OCI-LY7 (cell line): ENCODE measurements around the gene IL1RAPL1. TPM values are rescaled to one million over a fixed set of nuclear protein-coding genes. Genes with fewer than 3 reads are reported as not detected.

ENCODE experiments used
- BruUV-seq: library from RNA; stranded (reverse); fragments of 400-500 nt; replicated peaks from 2 replicates; lab custom pipeline; 2021; lab: Mats Ljungman, UMichigan
- CTCF ChIA-PET: fragments of 300-600 bp; sonication (Branson Sonifier 250); formaldehyde crosslinking; loops from one replicate; lab custom pipeline; 2022; ENCODE audit warnings: antibody characterized with exemption; ENCODE audit not compliant: unreplicated experiment; lab: Charles Lee
- POLR2A ChIA-PET: fragments of 300-600 bp; sonication (Branson Sonifier 250); formaldehyde crosslinking; loops from one replicate; lab custom pipeline; 2022; ENCODE audit warnings: antibody characterized with exemption; lab: Charles Lee
- DNase-seq: peaks from one replicate; pipeline ENCODE4 v3.0.0-alpha.2; 2015; ENCODE audit warnings: low spot score
- H2AFZ ChIP-seq: fragments of 200-600 bp; sonication (generic), shearing (Covaris generic); 2 replicates; pipeline ENCODE4 v1.6.1; 2014; ENCODE audit warnings: mild to moderate bottlenecking, antibody characterized with exemption, low read length, moderate library complexity
- H3K27ac ChIP-seq: fragments of 200-600 bp; sonication (generic); 2 replicates; pipeline ENCODE4 v1.5.1; 2014; ENCODE audit warnings: mixed run types, low read depth, mild to moderate bottlenecking, moderate library complexity, low read length, inconsistent platforms; ENCODE audit not compliant: poor library complexity, severe bottlenecking
- H3K36me3 ChIP-seq: fragments of 200-600 bp; sonication (generic); 2 replicates; pipeline ENCODE4 v1.6.1; 2014; ENCODE audit warnings: mild to moderate bottlenecking, antibody characterized with exemption, low read length, moderate library complexity, mixed read lengths; ENCODE audit not compliant: insufficient read depth
- H3K4me1 ChIP-seq: fragments of 200-600 bp; sonication (generic); 2 replicates; pipeline ENCODE4 v1.5.1; 2014; ENCODE audit warnings: mild to moderate bottlenecking, low read length; ENCODE audit not compliant: insufficient read depth, poor library complexity, severe bottlenecking
- H3K4me2 ChIP-seq: fragments of 200-600 bp; sonication (generic); 2 replicates; pipeline ENCODE4 v1.6.1; 2014; ENCODE audit warnings: mild to moderate bottlenecking, low read length
- H3K4me3 ChIP-seq: fragments of 200-600 bp; sonication (generic); 2 replicates; pipeline ENCODE4 v1.5.1; 2014; ENCODE audit warnings: mild to moderate bottlenecking, low read depth, low read length; ENCODE audit not compliant: poor library complexity, severe bottlenecking
- H3K79me2 ChIP-seq: fragments of 200-600 bp; sonication (generic); 2 replicates; pipeline ENCODE4 v1.6.1; 2016; ENCODE audit warnings: low read depth, mild to moderate bottlenecking, low read length, moderate library complexity, mixed read lengths; ENCODE audit not compliant: insufficient read depth
- H3K9me2 ChIP-seq: fragments of 200-600 bp; sonication (generic); 2 replicates; pipeline ENCODE4 v1.6.1; 2016; ENCODE audit warnings: mild to moderate bottlenecking, low read length, mixed read lengths; ENCODE audit not compliant: insufficient read depth
- H3K9me3 ChIP-seq: fragments of 200-600 bp; sonication (generic); 2 replicates; pipeline ENCODE4 v1.6.1; 2014; ENCODE audit warnings: mild to moderate bottlenecking, mixed run types, low read length, mixed read lengths
- H4K20me1 ChIP-seq: fragments of 200-600 bp; sonication (generic); 2 replicates; pipeline ENCODE4 v1.6.1; 2014; ENCODE audit warnings: mild to moderate bottlenecking, antibody characterized with exemption, low read length, moderate library complexity, mixed read lengths; ENCODE audit not compliant: insufficient read depth
- CTCF ChIP-seq: fragments of 200-600 bp; sonication (generic); conservative IDR thresholded peaks from 2 replicates; pipeline ENCODE4 v1.5.1; 2014; ENCODE audit warnings: mild to moderate bottlenecking, antibody characterized with exemption, low read length, moderate library complexity, mixed read lengths
- EZH2phosphoT487 ChIP-seq: fragments of 200-600 bp; sonication (generic); IDR thresholded peaks from 2 replicates; pipeline ENCODE4 v1.6.1; 2018; ENCODE audit warnings: low read depth, borderline replicate concordance, mild to moderate bottlenecking, mixed run types, antibody characterized with exemption, low read length, moderate library complexity, mixed read lengths
- intact Hi-C: fragments of 100-400 bp; cut with micrococcal nuclease; formaldehyde crosslinking; loops from one replicate; pipeline ENCODE4 v1.10.0; 2022; ENCODE audit not compliant: unreplicated experiment
- total RNA-seq, 2 experiments: library from RNA; depleted of rRNA in 1 of 2; stranded (reverse); fragments of >200 nt in 1 of 2; shearing (Covaris generic) in 1 of 2; gene quantifications; 2 replicates each; pipeline ENCODE4 v1.2.3, GENCODE V29; 2014 to 2022

Gene IL1RAPL1
- total RNA-seq, 2 experiments from 2014 or later: not detected

GRCh38 chrX:29581223-29581622 lies 994.0 kb downstream of the IL1RAPL1 start:
- ChIA-PET POLR2A (interaction anchor here (1.0 kb wide), 1 partner anchor 12 kb away, joined by 3 read pairs; no protein-coding TSS in a partner anchor), CTCF (no interaction called here)
- Histone ChIP-seq H4K20me1 (no peaks in the 10 kb centered on the region), H3K9me3 (no peaks in the 10 kb centered on the region), H3K79me2 (no peaks in the 10 kb centered on the region), H3K9me2 (no peaks in the 10 kb centered on the region), H2AFZ (no peak overlapping the region), H3K4me1 (no peaks in the 10 kb centered on the region), H3K4me2 (no peak overlapping the region), H3K36me3 (no peaks in the 10 kb centered on the region), H3K4me3 (no peak overlapping the region), H3K27ac (no peak overlapping the region)
- no TSS peak for BruUV-seq
- TF ChIP-seq EZH2phosphoT487: no peak
- TF ChIP-seq CTCF: no peak
- no peak for DNase-seq
- intact Hi-C loops: no loop called here

GRCh38 chrX:29587107-29587506 lies 999.9 kb downstream of the IL1RAPL1 start:
- Histone ChIP-seq H3K4me3 (no peak overlapping the region), H2AFZ (no peak overlapping the region), H4K20me1 (no peaks in the 10 kb centered on the region), H3K4me2 (no peak overlapping the region), H3K9me3 (no peaks in the 10 kb centered on the region), H3K4me1 (no peaks in the 10 kb centered on the region), H3K79me2 (no peaks in the 10 kb centered on the region), H3K36me3 (no peaks in the 10 kb centered on the region), H3K9me2 (no peaks in the 10 kb centered on the region), H3K27ac (no peak overlapping the region)
- POLR2A ChIA-PET: no interaction called here
- no peak for TF ChIP-seq CTCF
- TF ChIP-seq EZH2phosphoT487: no peak
- DNase-seq: no peak
- no TSS peak for BruUV-seq
- CTCF ChIA-PET: no interaction called here
- intact Hi-C loops: no loop called here

- TF ChIP-seq CTCF: no peak
- TF ChIP-seq EZH2phosphoT487: no peak
- BruUV-seq: no TSS peak
- CTCF ChIA-PET: no interaction called here
Measured at GRCh38 chrX:29590921-29591320, 1003.7 kb downstream of the IL1RAPL1 start.

More at GRCh38 chrX:29590921-29591320, 1003.7 kb downstream of the IL1RAPL1 start:
- intact Hi-C loops: no loop called here
- Histone ChIP-seq H3K27ac (no peak overlapping the region), H3K36me3 (no peaks in the 10 kb centered on the region), H3K9me3 (no peaks in the 10 kb centered on the region), H3K4me1 (no peaks in the 10 kb centered on the region), H3K4me2 (no peak overlapping the region), H3K79me2 (no peaks in the 10 kb centered on the region), H2AFZ (no peak overlapping the region), H3K9me2 (no peaks in the 10 kb centered on the region), H4K20me1 (no peaks in the 10 kb centered on the region), H3K4me3 (no peak overlapping the region)
- DNase-seq: no peak
- POLR2A ChIA-PET: no interaction called here
